ENCODE measurements around the gene MEGF9.

MEGF9 gene

DNA sequence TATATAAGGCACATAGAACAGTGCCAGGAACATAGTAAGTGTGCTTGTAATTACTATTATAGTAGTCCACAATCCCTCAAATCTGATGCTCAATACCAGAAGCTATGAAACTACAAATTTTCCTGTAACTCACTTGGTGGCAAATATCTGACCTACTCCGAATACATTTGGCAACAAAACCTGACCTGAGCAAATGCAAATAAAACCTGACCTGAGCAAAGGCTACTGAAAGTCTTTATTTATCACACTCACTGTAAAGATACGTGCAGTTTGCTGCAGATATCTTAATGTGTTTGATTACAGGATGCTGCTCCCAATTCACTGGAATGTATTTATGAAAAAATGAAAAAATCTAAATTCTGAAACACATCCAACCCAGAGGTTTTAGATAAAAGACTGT, 7.1 kb downstream of the MEGF9 start:
- DNase-seq (ENCODE audit: low read depth in 2 of 2), result no peak
- TF ChIP-seq, protein P1, sequence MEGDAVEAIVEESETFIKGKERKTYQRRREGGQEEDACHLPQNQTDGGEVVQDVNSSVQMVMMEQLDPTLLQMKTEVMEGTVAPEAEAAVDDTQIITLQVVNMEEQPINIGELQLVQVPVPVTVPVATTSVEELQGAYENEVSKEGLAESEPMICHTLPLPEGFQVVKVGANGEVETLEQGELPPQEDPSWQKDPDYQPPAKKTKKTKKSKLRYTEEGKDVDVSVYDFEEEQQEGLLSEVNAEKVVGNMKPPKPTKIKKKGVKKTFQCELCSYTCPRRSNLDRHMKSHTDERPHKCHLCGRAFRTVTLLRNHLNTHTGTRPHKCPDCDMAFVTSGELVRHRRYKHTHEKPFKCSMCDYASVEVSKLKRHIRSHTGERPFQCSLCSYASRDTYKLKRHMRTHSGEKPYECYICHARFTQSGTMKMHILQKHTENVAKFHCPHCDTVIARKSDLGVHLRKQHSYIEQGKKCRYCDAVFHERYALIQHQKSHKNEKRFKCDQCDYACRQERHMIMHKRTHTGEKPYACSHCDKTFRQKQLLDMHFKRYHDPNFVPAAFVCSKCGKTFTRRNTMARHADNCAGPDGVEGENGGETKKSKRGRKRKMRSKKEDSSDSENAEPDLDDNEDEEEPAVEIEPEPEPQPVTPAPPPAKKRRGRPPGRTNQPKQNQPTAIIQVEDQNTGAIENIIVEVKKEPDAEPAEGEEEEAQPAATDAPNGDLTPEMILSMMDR (IDR thresholded peaks at IDR 0.05; ENCODE audit: low read depth, low read length), result no peak
- H3K4me3 ChIP-seq (replicated peaks in 1 of 2; ENCODE audit: low read depth in 2 of 2, low read length in 2 of 2), result no peak overlapping the region

DNA sequence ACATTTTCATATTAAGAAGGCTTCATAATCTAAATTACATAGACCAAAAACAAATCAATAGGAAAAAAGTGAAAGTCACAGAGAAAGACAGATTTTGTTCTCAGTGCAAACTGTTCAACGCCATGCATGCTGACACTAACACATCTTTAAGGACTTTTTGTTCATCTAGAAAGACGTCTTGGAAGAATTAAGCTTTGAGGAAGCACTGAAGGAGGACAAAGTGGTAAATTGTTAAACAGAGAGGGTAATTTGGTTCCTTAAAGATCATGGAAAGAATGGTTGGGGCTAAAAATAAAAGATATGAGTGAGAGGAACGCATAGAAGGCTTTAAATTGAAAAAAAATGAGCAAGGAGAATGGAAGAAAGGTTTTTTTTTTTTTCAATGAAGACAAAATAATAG, 9.1 kb downstream of the MEGF9 start:
- H3K4me3 ChIP-seq (replicated peaks in 1 of 2; ENCODE audit: low read depth in 2 of 2, low read length in 2 of 2), result no peak overlapping the region
- TF ChIP-seq, protein P1 (IDR thresholded peaks at IDR 0.05; ENCODE audit: low read depth, low read length), result no peak
- DNase-seq (ENCODE audit: low read depth in 2 of 2), result no peak

DNA sequence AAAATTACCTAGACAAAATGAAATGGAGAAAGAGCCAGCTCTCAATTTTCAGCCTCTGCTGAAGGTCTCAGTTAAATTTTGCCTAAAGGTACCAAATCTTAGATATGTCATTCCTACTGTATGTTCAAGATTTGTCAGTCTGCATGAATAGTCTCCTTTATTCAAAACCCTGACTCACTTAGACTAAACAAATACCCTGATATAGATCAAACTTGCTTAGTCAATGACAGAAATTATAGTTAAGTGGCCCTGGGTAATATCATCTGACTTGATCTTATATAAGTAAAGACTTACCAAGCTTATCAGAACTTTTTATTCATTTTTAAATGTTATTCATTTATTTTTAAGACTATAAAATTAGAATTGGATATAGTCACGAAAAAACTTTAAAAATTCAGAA, 12.2 kb downstream of the MEGF9 start:
- H3K4me3 ChIP-seq (replicated peaks in 1 of 2; ENCODE audit: low read depth in 2 of 2, low read length in 2 of 2), result no peak overlapping the region
- DNase-seq (ENCODE audit: low read depth in 2 of 2), result no peak
- TF ChIP-seq, protein P1 (IDR thresholded peaks at IDR 0.05; ENCODE audit: low read depth, low read length), result no peak

DNA sequence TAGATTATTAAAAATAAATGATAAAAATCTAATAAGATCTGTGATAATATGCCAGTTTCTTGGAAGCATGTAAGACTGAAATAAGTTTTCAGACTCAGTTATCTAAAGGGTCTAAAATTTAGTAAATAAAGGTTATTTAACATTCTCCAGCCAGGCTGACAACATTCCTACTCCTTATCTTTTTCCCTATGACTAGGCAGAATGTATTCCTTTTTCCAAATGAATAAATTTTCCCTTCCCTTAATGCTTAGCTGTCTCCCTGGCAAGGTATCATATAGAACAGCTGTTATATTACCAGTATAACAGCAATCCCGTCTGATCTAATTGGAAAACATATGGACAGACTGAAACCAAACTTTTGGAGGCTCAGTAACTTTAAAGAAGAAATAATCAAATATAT, 13.0 kb downstream of the MEGF9 start:
- no peak overlapping the region for H3K4me3 ChIP-seq (replicated peaks in 1 of 2; ENCODE audit: low read depth in 2 of 2, low read length in 2 of 2)
- DNase-seq (ENCODE audit: low read depth in 2 of 2), result peak in 1 of 2 donors; percentile 21
- TF ChIP-seq, protein P1 (IDR thresholded peaks at IDR 0.05; ENCODE audit: low read depth, low read length), result no peak

DNA sequence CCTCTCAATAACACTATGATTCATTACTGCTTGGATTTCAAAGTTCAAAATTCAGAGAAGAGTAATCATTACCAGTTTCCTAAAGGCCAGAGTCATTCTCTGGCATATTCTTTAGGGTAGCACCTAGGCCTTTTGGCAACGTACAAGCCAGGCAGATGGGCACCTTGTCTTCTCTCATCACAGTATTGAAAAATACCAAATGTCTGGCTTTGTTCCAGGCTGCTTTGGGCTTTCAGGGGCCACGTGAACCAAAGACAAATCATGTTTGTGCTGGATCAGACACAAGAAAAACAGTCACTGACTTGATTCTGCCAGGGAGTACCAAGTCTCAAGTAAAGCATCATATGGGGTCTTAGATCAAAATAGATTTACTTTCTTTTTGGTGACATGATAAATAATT, 15.5 kb downstream of the MEGF9 start:
- H3K4me3 ChIP-seq (replicated peaks in 1 of 2; ENCODE audit: low read depth in 2 of 2, low read length in 2 of 2), result no peak overlapping the region
- peak; percentile 11 to 41 for DNase-seq (ENCODE audit: low read depth in 2 of 2)
- TF ChIP-seq, protein P1 (IDR thresholded peaks at IDR 0.05; ENCODE audit: low read depth, low read length), result no peak

DNA sequence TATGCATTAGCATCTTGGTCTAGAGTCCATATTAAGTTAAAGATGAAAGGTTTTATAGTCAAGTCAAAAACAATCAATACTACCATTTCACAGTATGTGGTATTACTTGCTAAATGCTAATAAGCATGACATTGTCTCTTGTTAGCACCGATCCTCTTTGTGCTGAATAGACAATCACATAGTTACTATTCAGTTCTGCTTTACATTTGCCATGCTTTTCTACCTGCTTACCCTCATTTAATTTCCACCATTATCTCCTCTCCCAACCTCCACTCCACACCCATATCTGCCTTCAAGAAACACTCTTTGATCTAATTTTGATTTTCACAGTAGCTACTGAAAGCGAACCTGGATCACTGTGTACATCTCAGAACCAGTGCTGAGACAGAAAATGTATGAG, 16.8 kb downstream of the MEGF9 start:
- no peak overlapping the region for H3K4me3 ChIP-seq (replicated peaks in 1 of 2; ENCODE audit: low read depth in 2 of 2, low read length in 2 of 2)
- TF ChIP-seq, protein P1 (IDR thresholded peaks at IDR 0.05; ENCODE audit: low read depth, low read length), result no peak
- no peak for DNase-seq (ENCODE audit: low read depth in 2 of 2)

DNA sequence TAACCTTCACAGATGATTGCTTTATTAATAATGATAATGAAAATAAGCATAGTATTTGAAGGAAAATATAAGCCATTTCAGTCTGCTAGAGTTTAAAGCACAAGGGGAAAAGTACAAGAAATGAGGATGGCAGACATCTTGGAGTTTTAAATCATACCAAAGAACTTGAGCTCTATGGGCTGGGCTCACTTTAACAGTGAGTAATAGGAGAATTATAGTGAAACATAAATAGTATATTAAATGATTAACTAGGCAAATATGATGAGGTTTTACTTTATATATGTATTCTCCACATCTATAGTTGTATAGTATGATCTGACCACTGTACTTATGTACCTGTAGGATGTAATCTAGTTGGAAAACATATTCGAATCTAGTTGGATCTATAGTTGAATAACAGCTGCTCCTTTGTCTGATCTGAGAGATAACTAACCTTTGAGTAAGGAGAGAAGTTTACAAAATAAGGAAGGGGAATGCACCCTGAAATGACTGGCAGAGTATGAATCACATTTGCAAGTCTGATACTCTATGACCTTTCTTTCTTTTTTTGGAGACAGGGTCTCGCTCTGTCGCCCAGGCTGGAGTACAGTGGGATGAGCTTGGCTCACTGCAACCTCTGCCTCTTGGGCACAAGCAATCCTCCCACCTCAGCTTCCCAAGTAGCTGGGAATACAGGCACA, 17.6 kb downstream of the MEGF9 start:
- no peak overlapping the region for H3K4me3 ChIP-seq (replicated peaks in 1 of 2; ENCODE audit: low read depth in 2 of 2, low read length in 2 of 2)
- TF ChIP-seq, protein P1 (IDR thresholded peaks at IDR 0.05; ENCODE audit: low read depth, low read length), result no peak
- peak in 1 of 2 donors; percentile 34 for DNase-seq (ENCODE audit: low read depth in 2 of 2)

Measured in cardiac fibroblast (primary cell).